Mammary epithelial cell (primary cell): Measurements from ENCODE around the gene PCDHB16.
"Not testable (repeated sequence)": the region's sequence is repeated elsewhere in the genome, so short reads cannot be mapped to it uniquely, and the experiment has no call there.

ENCODE experiments used
- CTCF ChIP-seq, 2 donors: IDR thresholded peaks in 1 of 2; conservative IDR thresholded peaks in 1 of 2; 2 replicates each; pipeline ENCODE4 v1.5.1; 2011 to 2012; ENCODE audit warnings: inconsistent platforms in 2 of 2, low read length in 2 of 2, mild to moderate bottlenecking in 2 of 2, control low read depth in 1 of 2, low read depth in 1 of 2; ENCODE audit not compliant: insufficient read depth in 1 of 2; ENCODE audit errors: extremely low read depth in 1 of 2
- EZH2 ChIP-seq: IDR thresholded peaks from 2 replicates; pipeline ENCODE4 v1.6.1; 2012; ENCODE audit warnings: low read length, inconsistent platforms, borderline replicate concordance

GRCh38 chr5:141137346-141137745 lies 44.8 kb upstream of the PCDHB16 start:
- not testable (repeated sequence) for TF ChIP-seq CTCF (conservative IDR thresholded peaks at IDR 0.05 in 1 of 2, IDR thresholded peaks at IDR 0.05 in 1 of 2; ENCODE audit: extremely low read depth in 1 of 2, insufficient read depth in 1 of 2, low read depth in 1 of 2, low read length in 2 of 2); EZH2
